22Rv1 (cell line): ENCODE results near the gene RNFT2.

Source experiments
- H3K27ac ChIP-seq: fragments of 450-650 bp; 2 replicates; pipeline ENCODE4 v1.5.1; 2017
- ZFX ChIP-seq: fragments of 450-650 bp; IDR thresholded peaks from 2 replicates; pipeline ENCODE4 v1.6.1; 2017; ENCODE audit warnings: antibody characterized with exemption, borderline replicate concordance
- TF ChIP-seq, protein P1 (sequence below): fragments of 450-650 bp; IDR thresholded peaks from 2 replicates; pipeline ENCODE4 v1.5.1; 2017; ENCODE audit warnings: mild to moderate bottlenecking

RNFT2 gene

DNA sequence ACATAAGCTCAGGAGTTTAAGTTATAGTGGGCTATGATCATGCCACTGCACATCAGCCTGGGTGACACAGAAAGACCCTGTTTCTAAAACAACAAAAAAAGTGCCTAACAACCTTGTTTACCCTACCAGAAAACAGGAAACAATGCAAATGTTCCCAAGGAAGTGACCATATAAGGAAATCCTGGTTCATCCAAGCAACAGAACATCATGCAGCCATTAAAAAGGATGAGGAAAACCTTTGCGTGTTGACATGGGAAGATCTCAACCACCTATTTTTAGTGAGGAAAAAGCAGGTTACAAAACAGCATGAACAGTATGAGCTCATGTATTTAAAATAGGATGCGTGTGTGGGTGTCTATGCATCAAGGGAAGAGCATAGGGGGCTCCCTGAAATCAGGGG is 129.4 kb downstream of the RNFT2 start:
- TF ChIP-seq ZFX, result no peak
- TF ChIP-seq, protein P1, sequence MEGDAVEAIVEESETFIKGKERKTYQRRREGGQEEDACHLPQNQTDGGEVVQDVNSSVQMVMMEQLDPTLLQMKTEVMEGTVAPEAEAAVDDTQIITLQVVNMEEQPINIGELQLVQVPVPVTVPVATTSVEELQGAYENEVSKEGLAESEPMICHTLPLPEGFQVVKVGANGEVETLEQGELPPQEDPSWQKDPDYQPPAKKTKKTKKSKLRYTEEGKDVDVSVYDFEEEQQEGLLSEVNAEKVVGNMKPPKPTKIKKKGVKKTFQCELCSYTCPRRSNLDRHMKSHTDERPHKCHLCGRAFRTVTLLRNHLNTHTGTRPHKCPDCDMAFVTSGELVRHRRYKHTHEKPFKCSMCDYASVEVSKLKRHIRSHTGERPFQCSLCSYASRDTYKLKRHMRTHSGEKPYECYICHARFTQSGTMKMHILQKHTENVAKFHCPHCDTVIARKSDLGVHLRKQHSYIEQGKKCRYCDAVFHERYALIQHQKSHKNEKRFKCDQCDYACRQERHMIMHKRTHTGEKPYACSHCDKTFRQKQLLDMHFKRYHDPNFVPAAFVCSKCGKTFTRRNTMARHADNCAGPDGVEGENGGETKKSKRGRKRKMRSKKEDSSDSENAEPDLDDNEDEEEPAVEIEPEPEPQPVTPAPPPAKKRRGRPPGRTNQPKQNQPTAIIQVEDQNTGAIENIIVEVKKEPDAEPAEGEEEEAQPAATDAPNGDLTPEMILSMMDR, result no peak
- H3K27ac ChIP-seq, result no peak overlapping the region

DNA sequence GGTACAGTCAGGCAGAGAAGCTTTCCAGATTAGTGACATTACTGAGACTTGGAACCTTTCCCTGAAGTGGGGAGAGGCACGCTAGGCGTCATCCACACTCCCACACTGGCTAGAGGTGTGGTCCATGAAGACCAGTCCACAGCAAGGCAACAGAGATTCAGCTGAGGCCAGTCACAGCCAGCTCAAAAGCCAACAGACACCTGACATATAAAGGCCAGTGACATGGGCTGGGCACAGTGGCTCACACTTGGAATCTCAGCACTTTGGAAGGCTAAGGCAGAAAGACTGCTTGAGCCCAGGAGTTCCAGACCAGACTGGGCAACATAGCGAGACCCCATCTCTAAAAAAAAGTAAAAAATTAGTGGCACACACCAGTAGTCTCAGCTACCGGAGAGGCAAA is 132.2 kb downstream of the RNFT2 start:
- TF ChIP-seq, protein P1, result no peak
- no peak for TF ChIP-seq ZFX
- no peak overlapping the region for H3K27ac ChIP-seq

DNA sequence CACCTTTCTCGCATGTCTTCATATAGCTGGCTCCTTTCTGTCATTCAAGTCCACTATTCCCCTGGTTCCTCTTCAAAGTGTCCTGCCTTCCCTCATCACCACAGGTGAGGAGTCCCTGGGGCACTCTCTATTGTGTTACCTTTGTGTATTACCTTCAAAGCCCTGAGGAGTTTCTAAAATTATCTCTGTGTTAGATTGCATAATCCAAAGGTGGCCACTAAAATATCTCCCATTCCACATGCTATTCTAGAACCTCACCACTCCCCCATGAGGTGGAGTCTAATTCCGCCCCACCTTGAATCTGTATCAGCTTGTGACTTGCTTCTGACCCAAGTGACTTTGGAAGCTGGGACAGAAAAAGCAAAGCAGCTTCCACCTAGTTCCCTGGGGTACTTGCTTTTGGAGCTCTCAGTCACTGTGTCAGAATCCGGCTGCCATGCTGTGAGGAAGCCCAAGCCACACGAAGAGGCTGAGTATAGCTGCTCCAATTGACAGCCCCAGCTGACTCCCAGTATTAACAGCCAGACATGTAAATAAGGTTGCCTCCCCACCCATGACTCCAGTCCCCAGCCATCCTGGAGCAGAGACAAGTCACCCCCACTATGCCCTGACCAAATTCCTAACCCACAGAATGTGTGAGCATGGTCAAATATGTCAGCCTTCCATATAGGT is 136.3 kb downstream of the RNFT2 start:
- no peak overlapping the region for H3K27ac ChIP-seq
- TF ChIP-seq, protein P1, result no peak
- no peak for TF ChIP-seq ZFX

DNA sequence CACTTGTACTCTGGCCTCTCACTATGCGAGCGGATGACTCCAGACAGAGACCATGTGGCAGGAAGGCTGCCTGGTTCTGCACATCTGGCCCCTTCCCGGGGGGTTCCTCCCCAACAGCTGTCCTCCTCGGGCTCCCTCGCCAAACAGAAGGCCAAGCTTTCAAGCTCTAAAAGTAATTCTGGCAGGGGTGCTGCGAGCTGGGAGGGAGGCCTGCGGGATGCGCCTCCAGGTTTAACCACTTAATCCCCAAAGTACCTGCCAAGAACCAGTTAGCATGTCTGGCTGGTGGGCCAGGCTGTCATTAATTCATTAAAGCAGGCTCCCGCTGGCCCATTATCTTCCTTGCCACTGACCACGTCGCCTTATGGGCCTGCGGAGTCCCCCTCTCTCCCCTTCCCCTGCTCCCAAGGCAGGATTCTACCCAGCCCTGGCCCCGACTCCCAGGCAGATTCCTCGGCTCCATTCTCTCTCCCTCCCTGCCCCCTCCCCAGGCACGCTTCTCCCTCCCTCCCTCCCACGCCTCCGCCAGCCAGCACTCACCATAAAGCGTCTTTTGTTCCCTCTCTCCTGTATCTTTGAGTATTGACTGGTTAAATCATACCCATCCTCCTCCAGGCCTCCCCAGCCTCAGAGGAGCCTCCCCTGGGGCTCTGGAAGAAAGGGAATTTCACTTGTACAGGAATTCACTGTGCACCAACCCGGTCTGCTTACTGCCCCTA is 138.2 kb downstream of the RNFT2 start:
- TF ChIP-seq, protein P1, result no peak
- TF ChIP-seq ZFX, result no peak
- no peak overlapping the region for H3K27ac ChIP-seq

DNA sequence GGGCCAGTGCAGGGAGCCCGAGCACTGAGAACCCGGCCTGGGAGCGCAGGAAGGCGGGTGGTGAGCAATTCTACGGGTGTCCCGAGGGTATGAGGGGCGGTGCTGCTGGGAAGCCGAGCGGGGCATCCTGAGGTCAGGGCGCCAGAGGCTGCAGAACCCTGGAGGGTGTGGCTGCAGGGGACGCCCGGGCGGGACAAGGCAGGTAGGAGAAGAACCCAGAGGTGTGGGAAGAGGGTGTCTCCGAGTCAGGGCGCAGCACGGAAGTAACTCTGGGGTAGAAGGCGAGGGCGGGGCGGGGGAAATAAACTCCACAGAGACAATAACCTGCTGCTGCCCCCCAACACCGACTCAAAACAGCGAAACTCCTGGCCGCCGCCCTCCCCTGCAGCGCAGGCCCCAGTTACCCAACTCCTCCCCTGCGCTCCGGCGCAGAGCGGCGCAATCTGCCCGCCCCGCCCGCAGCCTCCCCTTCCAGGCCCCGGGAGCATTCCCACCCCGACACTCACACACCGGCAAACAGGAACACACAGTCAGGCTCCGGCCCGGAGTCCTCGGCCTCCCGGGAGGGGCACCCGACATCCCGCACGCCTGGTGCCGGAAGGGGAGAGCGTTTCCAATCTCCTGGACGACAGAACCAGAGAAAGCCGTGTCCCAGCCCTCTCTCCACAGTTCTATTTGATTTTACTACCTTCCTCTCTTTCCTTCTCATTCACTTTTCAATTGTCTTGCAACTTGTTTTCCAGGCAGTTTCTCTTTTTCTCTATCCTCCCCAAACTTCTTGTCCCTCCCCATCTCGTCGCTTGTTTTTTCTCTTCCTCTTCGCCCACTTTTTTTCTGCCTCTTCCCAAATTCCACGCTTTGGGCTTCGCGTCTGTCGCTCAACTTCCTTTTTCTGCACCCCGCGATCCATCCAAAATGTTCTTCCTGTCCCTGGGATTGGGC is 140.7 kb downstream of the RNFT2 start:
- no peak overlapping the region for H3K27ac ChIP-seq
- TF ChIP-seq, protein P1, result no peak
- TF ChIP-seq ZFX, result no peak

DNA sequence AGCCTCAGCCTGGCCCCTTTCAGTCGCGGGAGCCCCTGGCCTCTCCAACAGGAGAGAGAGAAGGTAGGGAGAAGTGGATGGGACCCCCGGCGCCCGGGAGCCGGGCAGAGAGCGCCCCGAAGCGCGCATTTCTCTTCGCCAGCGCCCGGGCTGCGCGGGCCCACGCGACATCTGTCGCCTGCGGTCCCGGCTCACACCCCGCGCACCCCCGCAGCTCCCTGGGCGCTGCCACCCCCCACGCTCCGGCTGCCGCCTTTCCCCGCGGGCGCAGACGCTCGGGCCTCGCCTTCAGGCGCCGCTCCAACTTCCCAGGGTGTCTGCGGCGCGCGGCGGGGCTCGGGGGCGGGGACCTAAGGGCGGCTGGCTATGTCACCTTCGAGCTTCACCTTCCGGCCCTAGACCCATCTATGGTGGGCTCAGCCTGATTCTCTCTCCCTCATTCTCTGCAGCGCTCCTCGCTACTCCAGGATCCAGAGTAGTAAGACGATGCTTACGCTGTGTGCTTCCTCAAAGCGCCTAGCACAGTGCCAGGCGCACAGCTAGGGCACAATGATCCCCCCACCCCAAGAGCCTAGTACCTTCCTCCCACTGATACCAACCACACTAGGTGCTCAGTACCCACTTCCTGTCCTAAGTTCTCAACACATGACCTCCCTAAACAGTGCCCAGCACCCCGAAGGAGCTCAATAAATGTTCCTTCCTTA is 141.5 kb downstream of the RNFT2 start:
- H3K27ac ChIP-seq, result no peak overlapping the region
- TF ChIP-seq, protein P1, result no peak
- TF ChIP-seq ZFX, result no peak
